PC-9 (cell line): ENCODE measurements around the gene GCNT4.

ENCODE experiments used
- EZH2 ChIP-seq: fragments of 200-600 bp; sonication (generic); IDR thresholded peaks from 2 replicates; pipeline ENCODE4 v1.8.0; 2017; ENCODE audit warnings: antibody characterized with exemption, low read depth
- TF ChIP-seq, protein P1 (sequence below): fragments of 200-600 bp; sonication (generic); conservative IDR thresholded peaks from 2 replicates; pipeline ENCODE4 v1.6.1; 2017; ENCODE audit warnings: mixed run types, antibody characterized with exemption, mild to moderate bottlenecking, moderate library complexity

DNA sequence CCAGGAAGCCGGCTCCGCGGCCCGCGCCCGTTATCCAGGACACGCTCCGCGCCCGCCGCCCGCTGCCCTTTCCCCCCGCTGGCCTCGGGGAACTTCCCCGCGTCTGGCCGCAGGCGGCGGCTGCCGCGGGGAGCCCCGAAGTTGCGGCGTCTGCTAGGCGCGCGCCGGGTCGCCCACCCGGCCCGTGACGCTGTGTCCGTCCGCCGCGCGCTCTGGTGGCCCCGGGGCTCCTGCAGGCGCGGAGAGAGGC is 621 bp upstream of the GCNT4 start:
- TF ChIP-seq EZH2, result no peak
- TF ChIP-seq, protein P1, sequence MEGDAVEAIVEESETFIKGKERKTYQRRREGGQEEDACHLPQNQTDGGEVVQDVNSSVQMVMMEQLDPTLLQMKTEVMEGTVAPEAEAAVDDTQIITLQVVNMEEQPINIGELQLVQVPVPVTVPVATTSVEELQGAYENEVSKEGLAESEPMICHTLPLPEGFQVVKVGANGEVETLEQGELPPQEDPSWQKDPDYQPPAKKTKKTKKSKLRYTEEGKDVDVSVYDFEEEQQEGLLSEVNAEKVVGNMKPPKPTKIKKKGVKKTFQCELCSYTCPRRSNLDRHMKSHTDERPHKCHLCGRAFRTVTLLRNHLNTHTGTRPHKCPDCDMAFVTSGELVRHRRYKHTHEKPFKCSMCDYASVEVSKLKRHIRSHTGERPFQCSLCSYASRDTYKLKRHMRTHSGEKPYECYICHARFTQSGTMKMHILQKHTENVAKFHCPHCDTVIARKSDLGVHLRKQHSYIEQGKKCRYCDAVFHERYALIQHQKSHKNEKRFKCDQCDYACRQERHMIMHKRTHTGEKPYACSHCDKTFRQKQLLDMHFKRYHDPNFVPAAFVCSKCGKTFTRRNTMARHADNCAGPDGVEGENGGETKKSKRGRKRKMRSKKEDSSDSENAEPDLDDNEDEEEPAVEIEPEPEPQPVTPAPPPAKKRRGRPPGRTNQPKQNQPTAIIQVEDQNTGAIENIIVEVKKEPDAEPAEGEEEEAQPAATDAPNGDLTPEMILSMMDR, result no peak
